Fibroblast of the aortic adventitia (primary cell): ENCODE data around the gene GNAS-AS1. TPM values are rescaled to one million over a fixed set of nuclear protein-coding genes. Genes with fewer than 3 reads are reported as not detected.

Source experiments
- DNase-seq: peaks from one replicate; pipeline ENCODE4 v3.0.0-alpha.2; 2010; ENCODE audit warnings: low read depth
- H3K4me3 ChIP-seq: 2 replicates; pipeline ENCODE4 v1.5.1; 2011; ENCODE audit warnings: low read depth, mild to moderate bottlenecking, control low read depth, low read length, moderate library complexity
- CTCF ChIP-seq: IDR thresholded peaks from 2 replicates; pipeline ENCODE4 v1.5.1; 2011; ENCODE audit warnings: mild to moderate bottlenecking, low read length, control low read depth, inconsistent platforms; ENCODE audit not compliant: insufficient read depth
- total RNA-seq: library from RNA; depleted of rRNA; stranded (reverse); fragments of >200 nt; gene quantifications from 2 replicates; pipeline ENCODE4 v1.2.3, GENCODE V29; 2012; ENCODE audit warnings: low replicate concordance

GNAS-AS1 gene
- total RNA-seq, 1 donor: 0.81 TPM

- TF ChIP-seq CTCF: no peak
- H3K4me3 ChIP-seq: no peak overlapping the region
- DNase-seq: no peak
Measured at GRCh38 chr20:58819921-58820320, 30.8 kb downstream of the GNAS-AS1 start.

- TF ChIP-seq CTCF: no peak
Measured at GRCh38 chr20:58818586-58819285, 32.0 kb downstream of the GNAS-AS1 start.

GRCh38 chr20:58817748-58818147 is 33.0 kb downstream of the GNAS-AS1 start:
- H3K4me3 ChIP-seq: no peak overlapping the region
- TF ChIP-seq CTCF: no peak
- no peak for DNase-seq

More at GRCh38 chr20:58818586-58819285, 32.0 kb downstream of the GNAS-AS1 start:
- no peak for DNase-seq
- H3K4me3 ChIP-seq: no peak overlapping the region

- no peak for DNase-seq
- no peak overlapping the region for H3K4me3 ChIP-seq
- no peak for TF ChIP-seq CTCF
Measured at GRCh38 chr20:58816957-58817651, 33.6 kb downstream of the GNAS-AS1 start.

- H3K4me3 ChIP-seq: no peak overlapping the region
- DNase-seq: no peak
- TF ChIP-seq CTCF: no peak
Measured at GRCh38 chr20:58816051-58816450, 34.7 kb downstream of the GNAS-AS1 start.

GRCh38 chr20:58815448-58815847 is 35.3 kb downstream of the GNAS-AS1 start:
- no peak for TF ChIP-seq CTCF
- H3K4me3 ChIP-seq: no peak overlapping the region
- DNase-seq: no peak

- no peak for TF ChIP-seq CTCF
- DNase-seq: no peak
- no peak overlapping the region for H3K4me3 ChIP-seq
Measured at GRCh38 chr20:58813369-58813768, 37.3 kb downstream of the GNAS-AS1 start.
